Upper lobe of left lung (tissue), 6 donors: ENCODE results near the gene ANO10. TPM values are rescaled to one million over a fixed set of nuclear protein-coding genes. Genes with fewer than 3 reads are reported as not detected.

Experiments
- ATAC-seq, 2 donors: fragments of 200-7000 bp; cut with Tn5 transposase; one replicate each; pipeline ENCODE4 v1.9.1; 2022; ENCODE audit warnings: mild to moderate bottlenecking in 2 of 2, moderate library complexity in 2 of 2; ENCODE audit not compliant: low FRiP score in 2 of 2
- DNase-seq, 2 donors: peaks; one replicate each; pipeline ENCODE4 v3.0.0-alpha.2; 2019 to 2020
- H3K27ac ChIP-seq, 4 donors: fragments of 200-600 bp; sonication (generic); one replicate each; pipeline ENCODE4 v1.5.1; 2016 to 2019
- H3K27me3 ChIP-seq, 4 donors: fragments of 200-600 bp; sonication (generic); one replicate each; pipeline ENCODE4 v1.5.1; 2017 to 2019
- H3K36me3 ChIP-seq, 4 donors: fragments of 200-600 bp; sonication (generic); one replicate each; pipeline ENCODE4 v1.5.1; 2016 to 2019
- H3K4me1 ChIP-seq, 4 donors: fragments of 200-600 bp; sonication (generic); one replicate each; pipeline ENCODE4 v1.5.1; 2018 to 2019
- H3K4me3 ChIP-seq, 4 donors: fragments of 200-600 bp; sonication (generic); one replicate each; pipeline ENCODE4 v1.5.1; 2017 to 2019; ENCODE audit warnings: mild to moderate bottlenecking in 2 of 4, moderate library complexity in 1 of 4
- H3K9me3 ChIP-seq, 4 donors: fragments of 200-600 bp; sonication (generic); one replicate each; pipeline ENCODE4 v1.5.1; 2018 to 2019
- EP300 ChIP-seq, 4 donors: sonication (generic); formaldehyde crosslinking; IDR thresholded peaks; one replicate each; pipeline ENCODE4 v1.5.1; 2017; ENCODE audit warnings: antibody characterized with exemption in 4 of 4, control low read depth in 2 of 4
- POLR2A ChIP-seq, 4 donors: fragments of 450-650 bp; IDR thresholded peaks; one replicate each; pipeline ENCODE4 v1.5.1; 2016 to 2017; ENCODE audit warnings: antibody characterized with exemption in 4 of 4, mild to moderate bottlenecking in 2 of 4
- POLR2AphosphoS5 ChIP-seq, 2 donors: sonication (generic); formaldehyde crosslinking; IDR thresholded peaks; one replicate each; pipeline ENCODE4 v1.5.1; 2017; ENCODE audit warnings: antibody characterized with exemption in 2 of 2
- WGBS, 2 donors: methylation state at CpG; one replicate each; pipeline ENCODE4 v1.1.5; 2017 to 2018; 5-methylcytosine and 5-hydroxymethylcytosine counted together
- total RNA-seq, 6 donors: library from RNA; depleted of rRNA in 4 of 6; stranded (reverse); fragments of >200 nt in 4 of 6; gene quantifications; one replicate each; pipeline versions ENCODE4 v1.1.0 to v1.2.1, GENCODE V29; 2016 to 2021
- TF ChIP-seq, protein P1 (sequence below), 6 experiments: fragments of 450-650 bp in 4 of 6; fragments of 200-600 bp in 2 of 6; sonication (generic) in 2 of 6; IDR thresholded peaks; one replicate each; pipeline ENCODE4 v1.5.1; 2016 to 2019; ENCODE audit warnings: antibody characterized with exemption in 6 of 6
- donor health status: DM: no; HTN: no; CAD: no; lungs with moderate emphysema.
- donor health status: DM: no; HTN: yes; CAD: no; lungs with severe emphysema.

ANO10 gene
- total RNA-seq, 6 donors from 2014 or later = 12.9 to 27.2 (median 18.3) TPM

DNA sequence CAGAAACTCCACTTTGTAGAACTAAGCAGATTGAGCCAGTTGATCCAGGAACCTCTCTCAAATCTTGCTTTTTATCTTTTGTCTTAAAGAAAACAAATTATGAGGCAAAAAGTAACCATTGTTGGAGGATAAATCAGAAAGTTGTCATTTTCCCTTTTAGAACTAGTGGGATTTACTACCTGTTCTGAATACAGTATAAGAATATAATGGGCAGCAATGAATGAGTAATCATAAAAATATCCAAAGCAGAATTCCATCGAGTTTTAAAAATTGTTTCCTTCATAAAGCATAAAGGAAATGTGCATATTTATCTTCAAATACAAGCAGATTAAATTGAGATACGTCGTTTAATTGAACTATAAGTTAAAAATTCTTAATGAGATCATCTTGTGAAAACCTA is 15.9 kb upstream of the ANO10 start:
- no peaks in the 10 kb centered on the region for H3K9me3 ChIP-seq
- DNase-seq (no peak), ATAC-seq (no peak)
- whole genome bisulfite sequencing, 2 donors = 75 to 82% methylated on average over 3 of the region's 3 CpGs
- H3K36me3 ChIP-seq = no peaks in the 10 kb centered on the region
- no peaks in the 10 kb centered on the region for H3K27me3 ChIP-seq
- peaks cover 0 to 6% (median 0%) of the 10 kb centered on the region in 4 donors for H3K4me1 ChIP-seq
- H3K4me3 ChIP-seq = no peak overlapping the region
- H3K27ac ChIP-seq = no peak overlapping the region
- TF ChIP-seq POLR2A (IDR thresholded peaks at IDR 0.05) (no peak), EP300 (IDR thresholded peaks at IDR 0.05) (no peak), POLR2AphosphoS5 (IDR thresholded peaks at IDR 0.05) (no peak)
- TF ChIP-seq, protein P1, sequence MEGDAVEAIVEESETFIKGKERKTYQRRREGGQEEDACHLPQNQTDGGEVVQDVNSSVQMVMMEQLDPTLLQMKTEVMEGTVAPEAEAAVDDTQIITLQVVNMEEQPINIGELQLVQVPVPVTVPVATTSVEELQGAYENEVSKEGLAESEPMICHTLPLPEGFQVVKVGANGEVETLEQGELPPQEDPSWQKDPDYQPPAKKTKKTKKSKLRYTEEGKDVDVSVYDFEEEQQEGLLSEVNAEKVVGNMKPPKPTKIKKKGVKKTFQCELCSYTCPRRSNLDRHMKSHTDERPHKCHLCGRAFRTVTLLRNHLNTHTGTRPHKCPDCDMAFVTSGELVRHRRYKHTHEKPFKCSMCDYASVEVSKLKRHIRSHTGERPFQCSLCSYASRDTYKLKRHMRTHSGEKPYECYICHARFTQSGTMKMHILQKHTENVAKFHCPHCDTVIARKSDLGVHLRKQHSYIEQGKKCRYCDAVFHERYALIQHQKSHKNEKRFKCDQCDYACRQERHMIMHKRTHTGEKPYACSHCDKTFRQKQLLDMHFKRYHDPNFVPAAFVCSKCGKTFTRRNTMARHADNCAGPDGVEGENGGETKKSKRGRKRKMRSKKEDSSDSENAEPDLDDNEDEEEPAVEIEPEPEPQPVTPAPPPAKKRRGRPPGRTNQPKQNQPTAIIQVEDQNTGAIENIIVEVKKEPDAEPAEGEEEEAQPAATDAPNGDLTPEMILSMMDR (IDR thresholded peaks at IDR 0.05) = no peak

DNA sequence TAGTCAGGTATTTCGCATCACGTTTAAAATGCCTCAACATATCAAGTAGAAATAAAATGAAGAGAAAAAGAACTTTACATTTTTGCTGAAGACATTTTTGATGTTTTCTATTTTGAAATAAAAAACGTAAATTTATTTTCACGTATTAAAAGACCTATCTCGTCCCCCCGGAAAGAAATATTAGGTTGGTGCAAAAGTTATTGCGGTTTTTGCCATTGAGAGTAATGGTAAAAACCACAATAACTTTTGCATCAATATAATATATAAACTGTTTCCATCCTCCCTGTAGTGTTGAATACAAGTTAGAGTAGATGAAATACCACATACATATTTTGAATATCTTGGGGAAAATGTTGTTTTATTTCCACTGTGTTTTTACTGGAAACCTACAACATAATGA is 11.2 kb upstream of the ANO10 start:
- Histone ChIP-seq H3K4me1 (no peaks in the 10 kb centered on the region), H3K27ac (no peak overlapping the region), H3K9me3 (no peaks in the 10 kb centered on the region), H3K36me3 (no peaks in the 10 kb centered on the region), H3K27me3 (no peaks in the 10 kb centered on the region), H3K4me3 (no peak overlapping the region)
- 81 to 87% methylated on average over 7 of the region's 7 CpGs for WGBS, 2 donors
- no peak for TF ChIP-seq EP300 (IDR thresholded peaks at IDR 0.05)
- ATAC-seq = no peak
- DNase-seq = no peak

DNA sequence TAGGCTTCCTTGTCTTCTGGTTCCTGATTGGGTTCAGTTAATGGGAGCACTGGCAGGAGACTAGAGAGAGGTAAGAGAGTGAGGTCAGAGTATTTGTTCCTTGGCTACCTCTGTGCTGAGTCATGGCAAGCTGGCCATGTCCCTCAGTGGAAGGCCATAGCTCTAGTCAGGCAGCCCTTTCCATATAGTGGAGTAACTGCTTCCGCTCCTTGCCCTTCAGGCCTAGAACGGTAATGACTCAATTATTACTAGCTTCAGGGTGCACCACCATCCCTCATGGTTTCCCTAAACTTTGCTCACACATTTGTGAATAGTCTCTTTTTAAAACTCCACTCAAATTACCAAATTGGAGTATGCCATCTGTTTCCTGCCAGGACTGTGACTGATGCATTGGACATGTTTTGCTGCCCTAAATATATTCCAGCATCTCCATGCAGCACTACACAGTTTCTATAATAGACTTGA is 10.5 kb upstream of the ANO10 start:
- DNase-seq = no peak
- WGBS, 2 donors = 92 to 94% methylated on average over 2 of the region's 2 CpGs
- no peak overlapping the region for H3K27ac ChIP-seq
- H3K27me3 ChIP-seq = no peaks in the 10 kb centered on the region
- no peak for ATAC-seq
- TF ChIP-seq EP300 (IDR thresholded peaks at IDR 0.05) = no peak
- no peak for TF ChIP-seq POLR2A (IDR thresholded peaks at IDR 0.05)
- TF ChIP-seq, protein P1 (IDR thresholded peaks at IDR 0.05) = no peak
- no peak for TF ChIP-seq POLR2AphosphoS5 (IDR thresholded peaks at IDR 0.05)
- H3K9me3 ChIP-seq = no peaks in the 10 kb centered on the region
- no peaks in the 10 kb centered on the region for H3K4me1 ChIP-seq
- H3K36me3 ChIP-seq = no peaks in the 10 kb centered on the region
- H3K4me3 ChIP-seq = no peak overlapping the region

DNA sequence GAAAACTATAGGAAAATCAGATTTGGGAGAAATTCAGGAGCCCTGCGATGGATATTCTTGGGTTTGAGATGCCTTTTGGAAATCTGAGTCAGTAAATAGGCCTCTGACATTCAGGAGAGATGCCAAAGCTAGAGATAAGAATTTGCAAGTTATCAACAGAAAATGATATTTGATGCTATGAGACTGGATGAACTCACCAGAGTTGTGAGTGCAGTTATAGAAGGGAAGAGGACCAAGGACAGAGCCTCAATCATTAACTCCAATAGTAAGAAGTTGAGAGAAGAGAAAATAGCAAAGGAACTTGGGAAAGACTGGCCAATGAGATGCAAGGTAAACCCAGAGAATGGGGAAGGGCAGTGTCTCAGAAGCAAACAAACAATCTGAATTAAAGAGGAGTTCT is 7.9 kb upstream of the ANO10 start:
- H3K36me3 ChIP-seq = no peaks in the 10 kb centered on the region
- DNase-seq (no peak), ATAC-seq (no peak)
- H3K9me3 ChIP-seq = no peaks in the 10 kb centered on the region
- no peak overlapping the region for H3K4me3 ChIP-seq
- WGBS, 2 donors = 90 to 97% methylated on average over 1 of the region's 1 CpG
- H3K27ac ChIP-seq = no peak overlapping the region
- H3K27me3 ChIP-seq = no peaks in the 10 kb centered on the region
- TF ChIP-seq POLR2AphosphoS5 (IDR thresholded peaks at IDR 0.05) = no peak
- no peak for TF ChIP-seq POLR2A (IDR thresholded peaks at IDR 0.05)
- TF ChIP-seq EP300 (IDR thresholded peaks at IDR 0.05) = no peak
- TF ChIP-seq, protein P1 (IDR thresholded peaks at IDR 0.05) = no peak
- H3K4me1 ChIP-seq = no peaks in the 10 kb centered on the region

DNA sequence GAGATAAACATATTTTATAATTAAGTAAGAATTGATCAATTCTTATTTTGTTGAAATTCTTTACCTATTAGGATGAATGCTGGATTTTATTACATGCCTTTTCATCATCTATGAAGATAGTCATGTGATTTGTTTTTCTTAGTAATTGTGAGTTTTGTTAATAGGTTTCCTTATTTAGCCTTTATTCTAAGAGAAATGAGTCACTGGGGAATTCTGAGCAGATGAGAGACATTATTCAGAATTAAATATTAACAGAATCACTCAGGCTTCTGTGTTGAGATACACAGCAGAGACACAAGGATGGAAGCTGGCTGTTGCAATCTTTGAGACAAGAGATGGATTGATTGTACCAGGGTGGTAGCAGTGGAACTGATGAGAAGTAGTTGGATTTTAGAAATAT is 7.4 kb upstream of the ANO10 start:
- TF ChIP-seq, protein P1 (IDR thresholded peaks at IDR 0.05) = no peak
- TF ChIP-seq POLR2AphosphoS5 (IDR thresholded peaks at IDR 0.05) = no peak
- TF ChIP-seq EP300 (IDR thresholded peaks at IDR 0.05) = no peak
- no peak for TF ChIP-seq POLR2A (IDR thresholded peaks at IDR 0.05)
- ATAC-seq = no peak
- Histone ChIP-seq H3K36me3 (no peaks in the 10 kb centered on the region), H3K9me3 (no peaks in the 10 kb centered on the region), H3K4me1 (no peaks in the 10 kb centered on the region), H3K27ac (no peak overlapping the region), H3K27me3 (no peaks in the 10 kb centered on the region), H3K4me3 (no peak overlapping the region)
- no peak for DNase-seq
